SK-N-SH (cell line): Measurements from ENCODE around the gene CDK5RAP2.

Experiments used
- CTCF ChIP-seq: fragments of 200-600 bp; sonication (generic); IDR thresholded peaks from 2 replicates; pipeline ENCODE4 v1.6.1; 2017; ENCODE audit warnings: antibody characterized with exemption, mild to moderate bottlenecking, moderate library complexity
- GABPA ChIP-seq: IDR thresholded peaks from 2 replicates; pipeline ENCODE4 v1.4.0; 2012; ENCODE audit warnings: low read depth, mild to moderate bottlenecking

- TF ChIP-seq GABPA, result no peak
- TF ChIP-seq CTCF, result no peak
These were observed 158.0 kb downstream of the CDK5RAP2 start for GRCh38 chr9:120421977-120422376.
